ENCODE results near the gene HTR3B.
"Not testable (repeated sequence)": the region's sequence is repeated elsewhere in the genome, so short reads cannot be mapped to it uniquely, and the experiment has no call there.

HTR3B gene

GRCh38 chr11:113904379-113905101 lies at the start of gene HTR3B:
Gene HTR3B (plus strand): TSS chr11:113904796. CDS start chr11:113904934, 138 bp downstream.
- no peak for DNase-seq

- no peak for DNase-seq
Observed at GRCh38 chr11:113855803-113856202, 48.8 kb upstream of the HTR3B start.

- DNase-seq: no peak
Observed at GRCh38 chr11:113856966-113857759, 47.4 kb upstream of the HTR3B start.

GRCh38 chr11:113859665-113860064 lies 44.9 kb upstream of the HTR3B start:
- DNase-seq: peak; percentile 25

- no peak for DNase-seq
Observed at GRCh38 chr11:113862435-113862834, 42.2 kb upstream of the HTR3B start.

GRCh38 chr11:113864410-113864809 lies 40.2 kb upstream of the HTR3B start:
- DNase-seq: no peak

GRCh38 chr11:113865873-113866272 lies 38.7 kb upstream of the HTR3B start:
- no peak for DNase-seq

GRCh38 chr11:113867843-113868503 lies 36.6 kb upstream of the HTR3B start:
- no peak for DNase-seq

GRCh38 chr11:113871336-113871735 lies 33.3 kb upstream of the HTR3B start:
- DNase-seq: no peak

GRCh38 chr11:113873236-113873626 lies 31.4 kb upstream of the HTR3B start:
- no peak for DNase-seq

GRCh38 chr11:113874096-113874495 lies 30.5 kb upstream of the HTR3B start:
- no peak for DNase-seq

GRCh38 chr11:113874581-113875233 lies 29.9 kb upstream of the HTR3B start:
- DNase-seq: peak; percentile 82

- peak; percentile 99 for DNase-seq
Observed at GRCh38 chr11:113875234-113876073, 29.1 kb upstream of the HTR3B start, which contains the start of gene USP28. Gene USP28 (minus strand): TSS chr11:113875572. CDS start chr11:113875501, 71 bp downstream.

GRCh38 chr11:113876074-113876797 lies 28.4 kb upstream of the HTR3B start:
- no peak for DNase-seq

GRCh38 chr11:113876798-113877669 lies 27.6 kb upstream of the HTR3B start:
- peak; percentile 64 for DNase-seq

- DNase-seq: peak; percentile 64
Observed at GRCh38 chr11:113877670-113878055, 26.9 kb upstream of the HTR3B start.

- not testable (repeated sequence) for DNase-seq
Observed at GRCh38 chr11:113879446-113879845, 25.1 kb upstream of the HTR3B start.

GRCh38 chr11:113880971-113881370 lies 23.6 kb upstream of the HTR3B start:
- DNase-seq: no peak

GRCh38 chr11:113881856-113882255 lies 22.7 kb upstream of the HTR3B start:
- no peak for DNase-seq

- DNase-seq: no peak
Observed at GRCh38 chr11:113884361-113884836, 20.2 kb upstream of the HTR3B start.
